ENCODE data around the gene PPIL6.

GRCh38 chr6:109453594-109454495 lies 13.4 kb upstream of the PPIL6 start:
- no peak for TF ChIP-seq CTCF (IDR thresholded peaks at IDR 0.05)
- TF ChIP-seq ZNF512 (CRISPR knock-in tag; IDR thresholded peaks at IDR 0.05; ENCODE audit: borderline replicate concordance), result no peak
- TF ChIP-seq MAX (CRISPR knock-in tag; IDR thresholded peaks at IDR 0.05), result no peak
- no peak for TF ChIP-seq ZNF138 (CRISPR knock-in tag; conservative IDR thresholded peaks at IDR 0.05)
